Suprapubic skin (tissue), 4 donors: ENCODE measurements around the gene LRTM1.

Experiments used
- CTCF ChIP-seq, 2 donors: fragments of 200-600 bp in 1 of 2; fragments of 450-650 bp in 1 of 2; sonication (generic) in 1 of 2; IDR thresholded peaks; one replicate each; pipeline ENCODE4 v1.5.1; 2016 to 2019; ENCODE audit warnings: antibody characterized with exemption in 2 of 2, mild to moderate bottlenecking in 1 of 2, moderate library complexity in 1 of 2
- EP300 ChIP-seq: sonication (generic); formaldehyde crosslinking; IDR thresholded peaks from one replicate; pipeline ENCODE4 v1.6.1; 2017; ENCODE audit warnings: antibody characterized with exemption
- POLR2A ChIP-seq, 2 donors: fragments of 450-650 bp; IDR thresholded peaks; one replicate each; pipeline ENCODE4 v1.6.1; 2017; ENCODE audit warnings: antibody characterized with exemption in 2 of 2, mild to moderate bottlenecking in 2 of 2, moderate library complexity in 2 of 2
- POLR2AphosphoS5 ChIP-seq, 3 donors: sonication (generic); formaldehyde crosslinking; IDR thresholded peaks; one replicate each; pipeline ENCODE4 v1.6.1; 2017; ENCODE audit warnings: antibody characterized with exemption in 3 of 3

- TF ChIP-seq CTCF (IDR thresholded peaks at IDR 0.05) = no peak
- no peak for TF ChIP-seq POLR2AphosphoS5 (IDR thresholded peaks at IDR 0.05)
- no peak for TF ChIP-seq EP300
- no peak for TF ChIP-seq POLR2A (IDR thresholded peaks at IDR 0.05)
Observed at GRCh38 chr3:54905261-54905888, 22.5 kb downstream of the LRTM1 start.
